ENCODE results near the gene DNAJC7.

DNAJC7 gene

DNA sequence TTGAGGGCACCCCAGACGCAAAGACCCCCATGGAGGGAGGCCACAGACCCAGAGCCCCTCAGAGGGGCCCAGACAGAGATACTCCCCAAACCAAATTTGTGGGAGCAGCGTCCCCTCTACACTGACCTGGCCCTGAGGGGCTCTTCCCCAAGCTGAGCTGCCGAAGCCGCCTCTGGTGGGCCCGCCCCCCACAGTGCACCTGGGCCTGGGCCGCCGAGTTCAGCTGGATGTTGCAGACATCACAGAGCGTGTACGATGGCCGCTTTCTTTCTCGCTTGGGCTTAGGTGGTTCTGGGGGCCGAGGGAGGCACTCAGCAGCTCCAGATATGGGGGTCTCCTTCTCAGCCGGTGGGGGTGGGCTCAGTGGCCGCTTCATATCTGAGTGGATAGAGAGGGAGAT lies 45.4 kb upstream of the DNAJC7 start:
- no peak for TF ChIP-seq ZNF565 (CRISPR knock-in tag; conservative IDR thresholded peaks at IDR 0.05; ENCODE audit: low read depth)
- no peak for TF ChIP-seq TCF4 (CRISPR knock-in tag; IDR thresholded peaks at IDR 0.05; ENCODE audit: borderline replicate concordance)
- TF ChIP-seq ZFP30 (CRISPR knock-in tag; IDR thresholded peaks at IDR 0.05) = no peak
- no peak for ATAC-seq

- TF ChIP-seq SNAI2 (CRISPR knock-in tag; IDR thresholded peaks at IDR 0.05) (no peak), POU6F1 (CRISPR knock-in tag; IDR thresholded peaks at IDR 0.05; ENCODE audit: borderline replicate concordance, low read depth) (no peak), CSRNP3 (CRISPR knock-in tag; IDR thresholded peaks at IDR 0.05) (no peak), ESRRG (CRISPR knock-in tag; IDR thresholded peaks at IDR 0.05) (no peak), ISL1 (CRISPR knock-in tag; IDR thresholded peaks at IDR 0.05) (no peak), OSR1 (CRISPR knock-in tag; IDR thresholded peaks at IDR 0.05) (no peak), ZFP3 (CRISPR knock-in tag; IDR thresholded peaks at IDR 0.05) (no peak), BACH2 (CRISPR knock-in tag; IDR thresholded peaks at IDR 0.05; ENCODE audit: borderline replicate concordance) (no peak), TCF4 (CRISPR knock-in tag; IDR thresholded peaks at IDR 0.05; ENCODE audit: borderline replicate concordance) (no peak), ZFP30 (CRISPR knock-in tag; IDR thresholded peaks at IDR 0.05) (no peak), GLIS3 (CRISPR knock-in tag; IDR thresholded peaks at IDR 0.05) (no peak), ZNF8 (CRISPR knock-in tag; IDR thresholded peaks at IDR 0.05) (no peak), PPARA (CRISPR knock-in tag; IDR thresholded peaks at IDR 0.05; ENCODE audit: borderline replicate concordance) (no peak), TOX (CRISPR knock-in tag; IDR thresholded peaks at IDR 0.05; ENCODE audit: borderline replicate concordance) (no peak), ZNF565 (CRISPR knock-in tag; conservative IDR thresholded peaks at IDR 0.05; ENCODE audit: low read depth) (no peak), CSDC2 (CRISPR knock-in tag; IDR thresholded peaks at IDR 0.05) (no peak)
- TF ChIP-seq, protein P1, sequence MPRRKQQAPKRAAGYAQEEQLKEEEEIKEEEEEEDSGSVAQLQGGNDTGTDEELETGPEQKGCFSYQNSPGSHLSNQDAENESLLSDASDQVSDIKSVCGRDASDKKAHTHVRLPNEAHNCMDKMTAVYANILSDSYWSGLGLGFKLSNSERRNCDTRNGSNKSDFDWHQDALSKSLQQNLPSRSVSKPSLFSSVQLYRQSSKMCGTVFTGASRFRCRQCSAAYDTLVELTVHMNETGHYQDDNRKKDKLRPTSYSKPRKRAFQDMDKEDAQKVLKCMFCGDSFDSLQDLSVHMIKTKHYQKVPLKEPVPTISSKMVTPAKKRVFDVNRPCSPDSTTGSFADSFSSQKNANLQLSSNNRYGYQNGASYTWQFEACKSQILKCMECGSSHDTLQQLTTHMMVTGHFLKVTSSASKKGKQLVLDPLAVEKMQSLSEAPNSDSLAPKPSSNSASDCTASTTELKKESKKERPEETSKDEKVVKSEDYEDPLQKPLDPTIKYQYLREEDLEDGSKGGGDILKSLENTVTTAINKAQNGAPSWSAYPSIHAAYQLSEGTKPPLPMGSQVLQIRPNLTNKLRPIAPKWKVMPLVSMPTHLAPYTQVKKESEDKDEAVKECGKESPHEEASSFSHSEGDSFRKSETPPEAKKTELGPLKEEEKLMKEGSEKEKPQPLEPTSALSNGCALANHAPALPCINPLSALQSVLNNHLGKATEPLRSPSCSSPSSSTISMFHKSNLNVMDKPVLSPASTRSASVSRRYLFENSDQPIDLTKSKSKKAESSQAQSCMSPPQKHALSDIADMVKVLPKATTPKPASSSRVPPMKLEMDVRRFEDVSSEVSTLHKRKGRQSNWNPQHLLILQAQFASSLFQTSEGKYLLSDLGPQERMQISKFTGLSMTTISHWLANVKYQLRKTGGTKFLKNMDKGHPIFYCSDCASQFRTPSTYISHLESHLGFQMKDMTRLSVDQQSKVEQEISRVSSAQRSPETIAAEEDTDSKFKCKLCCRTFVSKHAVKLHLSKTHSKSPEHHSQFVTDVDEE (CRISPR knock-in tag; IDR thresholded peaks at IDR 0.05) = no peak
- TF ChIP-seq, protein P2, sequence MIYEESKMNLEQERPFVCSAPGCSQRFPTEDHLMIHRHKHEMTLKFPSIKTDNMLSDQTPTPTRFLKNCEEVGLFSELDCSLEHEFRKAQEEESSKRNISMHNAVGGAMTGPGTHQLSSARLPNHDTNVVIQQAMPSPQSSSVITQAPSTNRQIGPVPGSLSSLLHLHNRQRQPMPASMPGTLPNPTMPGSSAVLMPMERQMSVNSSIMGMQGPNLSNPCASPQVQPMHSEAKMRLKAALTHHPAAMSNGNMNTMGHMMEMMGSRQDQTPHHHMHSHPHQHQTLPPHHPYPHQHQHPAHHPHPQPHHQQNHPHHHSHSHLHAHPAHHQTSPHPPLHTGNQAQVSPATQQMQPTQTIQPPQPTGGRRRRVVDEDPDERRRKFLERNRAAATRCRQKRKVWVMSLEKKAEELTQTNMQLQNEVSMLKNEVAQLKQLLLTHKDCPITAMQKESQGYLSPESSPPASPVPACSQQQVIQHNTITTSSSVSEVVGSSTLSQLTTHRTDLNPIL (CRISPR knock-in tag; IDR thresholded peaks at IDR 0.05; ENCODE audit: low read depth) = no peak
- ATAC-seq = no peak
Observed at GRCh38 chr17:42061646-42062487, 44.6 kb upstream of the DNAJC7 start.

- TF ChIP-seq ISL1 (CRISPR knock-in tag; IDR thresholded peaks at IDR 0.05) (no peak), BACH2 (CRISPR knock-in tag; IDR thresholded peaks at IDR 0.05; ENCODE audit: borderline replicate concordance) (no peak), GLIS3 (CRISPR knock-in tag; IDR thresholded peaks at IDR 0.05) (no peak), ESRRG (CRISPR knock-in tag; IDR thresholded peaks at IDR 0.05) (no peak), POU6F1 (CRISPR knock-in tag; IDR thresholded peaks at IDR 0.05; ENCODE audit: borderline replicate concordance, low read depth) (no peak), ZFP3 (CRISPR knock-in tag; IDR thresholded peaks at IDR 0.05) (no peak)
- no peak for ATAC-seq
Observed at GRCh38 chr17:42060231-42060630, 43.0 kb upstream of the DNAJC7 start.

Data from SK-N-SH treated with all-trans-retinoic acid at 6 μM for 48 hours (cell line).